ENCODE measurements around the gene C19orf53. TPM values are rescaled to one million over a fixed set of nuclear protein-coding genes. Genes with fewer than 3 reads are reported as not detected.

The C19orf53 gene
- total and polyA plus RNA-seq, 2 of the 13 experiments (the other 11 are each of a cell fraction or from before 2014, with no cell fraction given): 129 to 130 TPM

DNA sequence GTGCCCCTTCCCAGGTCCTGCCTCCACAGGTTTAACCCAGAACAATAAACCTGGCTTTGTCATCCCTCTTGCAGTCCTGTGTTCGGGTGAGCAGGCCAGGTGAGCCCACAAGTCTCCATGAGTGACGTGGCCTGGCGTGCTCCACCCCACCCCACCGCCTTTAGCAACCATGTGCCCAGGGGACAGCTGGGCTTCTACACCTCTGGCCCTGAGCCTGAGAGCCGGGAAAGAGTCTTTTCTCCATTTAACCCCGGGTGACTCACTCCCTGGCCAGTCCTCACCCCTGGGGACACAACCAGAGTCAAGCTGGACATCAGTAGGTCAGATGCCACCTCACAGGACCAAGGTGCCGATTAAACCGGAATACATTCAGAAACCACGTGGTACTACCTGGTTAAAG, 4.1 kb downstream of the C19orf53 start:
- Histone ChIP-seq H3K4me1 (ENCODE audit: insufficient read depth, low read length) (peaks cover 30% of the 10 kb centered on the region), H4K20me1 (ENCODE audit: insufficient read depth, low read length) (peaks cover 3% of the 10 kb centered on the region; the same call in 1 of the 2 replicates), H3K27me3 (ENCODE audit: control insufficient read depth in 1 of 2, insufficient read depth in 2 of 2, low read length in 2 of 2) (peaks cover 0 to 4% of the 10 kb centered on the region in 2 experiments; a peak in 1 of 5 replicates), H3K36me3 (replicated peaks in 1 of 2; ENCODE audit: control insufficient read depth in 1 of 2, insufficient read depth in 2 of 2, low read length in 2 of 2) (peaks cover 3 to 21% of the 10 kb centered on the region in 2 experiments), H3K9me3 (ENCODE audit: low read length) (no peaks in the 10 kb centered on the region), H3K79me2 (ENCODE audit: insufficient read depth, low read length) (peaks cover 20% of the 10 kb centered on the region), H3K4me3 (replicated peaks in 1 of 3; ENCODE audit: insufficient read depth in 1 of 3, low read depth in 2 of 3, low read length in 3 of 3) (no peak overlapping the region), H2AFZ (ENCODE audit: low read length) (no peak overlapping the region), H3K9ac (ENCODE audit: insufficient read depth, low read depth, low read length) (no peak overlapping the region), H3K4me2 (ENCODE audit: low read depth, low read length) (no peak overlapping the region), H3K27ac (ENCODE audit: extremely low read length, insufficient read depth, low read length) (no peak overlapping the region)
- no peak for DNase-seq (ENCODE audit: low spot score)
- TF ChIP-seq EZH2 (conservative IDR thresholded peaks at IDR 0.05; ENCODE audit: low read depth, low read length) (no peak), RAD21 (CRISPR knock-in tag; IDR thresholded peaks at IDR 0.05) (no peak), EEA1 (CRISPR knock-in tag; IDR thresholded peaks at IDR 0.05; ENCODE audit: borderline replicate concordance) (no peak), ZNF335 (CRISPR knock-in tag; IDR thresholded peaks at IDR 0.05) (no peak), ZNF746 (CRISPR knock-in tag; IDR thresholded peaks at IDR 0.05) (no peak), ZNF614 (CRISPR knock-in tag; IDR thresholded peaks at IDR 0.05; ENCODE audit: borderline replicate concordance) (no peak)
- POLR2A ChIA-PET: interaction anchor here (1.0 kb wide), 1 partner anchor 10 kb away, joined by 3 read pairs; no protein-coding TSS in a partner anchor
- intact Hi-C loops (cut with micrococcal nuclease; ENCODE audit: unreplicated experiment): no loop called here
- CTCF ChIA-PET (ENCODE audit: low intra/inter-chr PET ratio, low total read pairs): no interaction called here
- BruUV-seq (replicated peaks): no TSS peak
- no peak for FAIRE-seq
- 96% methylated on average over 9 of the region's 9 CpGs for WGBS (ENCODE audit: low lambda C conversion rate)
- ATAC-seq: no peak
- in situ Hi-C loops (cut with HindIII; ENCODE audit: extremely low pct_ligation_motif_present, low pct_unique_long_range_greater_than_20kb): no loop called here

DNA sequence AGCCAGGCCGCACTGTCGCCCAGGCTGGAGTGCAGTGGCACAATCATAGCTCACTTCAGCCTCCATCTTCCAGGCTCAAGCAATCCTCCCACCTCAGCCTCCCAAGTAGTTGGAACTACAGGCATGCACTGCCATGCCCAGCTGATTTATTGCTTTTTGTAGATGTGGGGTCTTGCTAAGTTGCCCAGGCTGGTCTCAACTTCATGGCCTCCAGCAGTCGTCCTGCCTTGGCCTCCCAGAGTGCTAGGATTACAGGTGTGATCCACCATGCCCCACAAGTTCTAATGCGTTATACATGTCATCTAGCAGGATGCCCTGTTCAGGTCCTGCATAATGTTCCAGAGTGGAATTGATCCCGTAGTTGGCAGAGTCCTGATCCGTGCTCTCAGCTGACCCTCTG, 4.6 kb downstream of the C19orf53 start:
- ATAC-seq: no peak
- DNase-seq (ENCODE audit: low spot score): no peak
- 94% methylated on average over 6 of the region's 6 CpGs for WGBS (ENCODE audit: low lambda C conversion rate)
- POLR2A ChIA-PET: interaction anchor here (1.0 kb wide), 1 partner anchor 9 kb away, joined by 3 read pairs; no protein-coding TSS in a partner anchor
- Histone ChIP-seq H3K36me3 (replicated peaks in 1 of 2; ENCODE audit: control insufficient read depth in 1 of 2, insufficient read depth in 2 of 2, low read length in 2 of 2) (peaks cover 3 to 21% of the 10 kb centered on the region in 2 experiments), H3K4me1 (ENCODE audit: insufficient read depth, low read length) (peaks cover 33% of the 10 kb centered on the region), H3K27me3 (ENCODE audit: control insufficient read depth in 1 of 2, insufficient read depth in 2 of 2, low read length in 2 of 2) (peaks cover 0 to 7% of the 10 kb centered on the region in 2 experiments; a peak in 2 of 5 replicates), H4K20me1 (ENCODE audit: insufficient read depth, low read length) (peaks cover 3% of the 10 kb centered on the region; the same call in 1 of the 2 replicates), H3K4me3 (replicated peaks in 1 of 3; ENCODE audit: insufficient read depth in 1 of 3, low read depth in 2 of 3, low read length in 3 of 3) (no peak overlapping the region), H3K79me2 (ENCODE audit: insufficient read depth, low read length) (peaks cover 20% of the 10 kb centered on the region), H3K9me3 (ENCODE audit: low read length) (no peaks in the 10 kb centered on the region), H3K4me2 (ENCODE audit: low read depth, low read length) (no peak overlapping the region), H3K9ac (ENCODE audit: insufficient read depth, low read depth, low read length) (no peak overlapping the region), H2AFZ (ENCODE audit: low read length) (no peak overlapping the region), H3K27ac (ENCODE audit: extremely low read length, insufficient read depth, low read length) (no peak overlapping the region)
- TF ChIP-seq ZC3H13 (CRISPR knock-in tag; IDR thresholded peaks at IDR 0.05): peak; percentile 57; the same call in 1 of the 2 replicates
- TF ChIP-seq ZNF121 (CRISPR knock-in tag; IDR thresholded peaks at IDR 0.05): peak; percentile 92
- TF ChIP-seq, protein P1, sequence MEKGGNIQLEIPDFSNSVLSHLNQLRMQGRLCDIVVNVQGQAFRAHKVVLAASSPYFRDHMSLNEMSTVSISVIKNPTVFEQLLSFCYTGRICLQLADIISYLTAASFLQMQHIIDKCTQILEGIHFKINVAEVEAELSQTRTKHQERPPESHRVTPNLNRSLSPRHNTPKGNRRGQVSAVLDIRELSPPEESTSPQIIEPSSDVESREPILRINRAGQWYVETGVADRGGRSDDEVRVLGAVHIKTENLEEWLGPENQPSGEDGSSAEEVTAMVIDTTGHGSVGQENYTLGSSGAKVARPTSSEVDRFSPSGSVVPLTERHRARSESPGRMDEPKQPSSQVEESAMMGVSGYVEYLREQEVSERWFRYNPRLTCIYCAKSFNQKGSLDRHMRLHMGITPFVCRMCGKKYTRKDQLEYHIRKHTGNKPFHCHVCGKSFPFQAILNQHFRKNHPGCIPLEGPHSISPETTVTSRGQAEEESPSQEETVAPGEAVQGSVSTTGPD (CRISPR knock-in tag; IDR thresholded peaks at IDR 0.05): no peak
- TF ChIP-seq, protein P2, sequence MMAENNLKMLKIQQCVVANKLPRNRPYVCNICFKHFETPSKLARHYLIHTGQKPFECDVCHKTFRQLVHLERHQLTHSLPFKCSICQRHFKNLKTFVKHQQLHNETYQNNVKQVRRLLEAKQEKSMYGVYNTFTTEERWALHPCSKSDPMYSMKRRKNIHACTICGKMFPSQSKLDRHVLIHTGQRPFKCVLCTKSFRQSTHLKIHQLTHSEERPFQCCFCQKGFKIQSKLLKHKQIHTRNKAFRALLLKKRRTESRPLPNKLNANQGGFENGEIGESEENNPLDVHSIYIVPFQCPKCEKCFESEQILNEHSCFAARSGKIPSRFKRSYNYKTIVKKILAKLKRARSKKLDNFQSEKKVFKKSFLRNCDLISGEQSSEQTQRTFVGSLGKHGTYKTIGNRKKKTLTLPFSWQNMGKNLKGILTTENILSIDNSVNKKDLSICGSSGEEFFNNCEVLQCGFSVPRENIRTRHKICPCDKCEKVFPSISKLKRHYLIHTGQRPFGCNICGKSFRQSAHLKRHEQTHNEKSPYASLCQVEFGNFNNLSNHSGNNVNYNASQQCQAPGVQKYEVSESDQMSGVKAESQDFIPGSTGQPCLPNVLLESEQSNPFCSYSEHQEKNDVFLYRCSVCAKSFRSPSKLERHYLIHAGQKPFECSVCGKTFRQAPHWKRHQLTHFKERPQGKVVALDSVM (CRISPR knock-in tag; IDR thresholded peaks at IDR 0.05): peak; percentile 62
- TF ChIP-seq POLR2A (IDR thresholded peaks at IDR 0.05; ENCODE audit: insufficient read depth in 1 of 2, low read depth in 2 of 2, low read length in 2 of 2): peak in 1 of 2 experiments; percentile 15; a peak in 1 of 4 replicates
- TF ChIP-seq FOXP1 (IDR thresholded peaks at IDR 0.05): no peak
- TF ChIP-seq FOXP1 (CRISPR knock-in tag; IDR thresholded peaks at IDR 0.05): no peak
- 0 out of 2 replicates have a peak, but pooled peaks have one; percentile 39 for TF ChIP-seq AKAP8 (CRISPR knock-in tag; IDR thresholded peaks at IDR 0.05)
- CTCF ChIA-PET (ENCODE audit: low intra/inter-chr PET ratio, low total read pairs): no interaction called here
- FAIRE-seq: no peak
- intact Hi-C loops (cut with micrococcal nuclease; ENCODE audit: unreplicated experiment): no loop called here
- in situ Hi-C loops (cut with HindIII; ENCODE audit: extremely low pct_ligation_motif_present, low pct_unique_long_range_greater_than_20kb): no loop called here
- no TSS peak for BruUV-seq (replicated peaks)

Data from HepG2 (cell line).